Measurements from ENCODE around the gene RBM33.
A peak's percentile ranks its signal among the peaks of the same experiment; 100 is the strongest.
"Not testable (repeated sequence)": the region's sequence is repeated elsewhere in the genome, so short reads cannot be mapped to it uniquely, and the experiment has no call there.

The RBM33 gene

DNA sequence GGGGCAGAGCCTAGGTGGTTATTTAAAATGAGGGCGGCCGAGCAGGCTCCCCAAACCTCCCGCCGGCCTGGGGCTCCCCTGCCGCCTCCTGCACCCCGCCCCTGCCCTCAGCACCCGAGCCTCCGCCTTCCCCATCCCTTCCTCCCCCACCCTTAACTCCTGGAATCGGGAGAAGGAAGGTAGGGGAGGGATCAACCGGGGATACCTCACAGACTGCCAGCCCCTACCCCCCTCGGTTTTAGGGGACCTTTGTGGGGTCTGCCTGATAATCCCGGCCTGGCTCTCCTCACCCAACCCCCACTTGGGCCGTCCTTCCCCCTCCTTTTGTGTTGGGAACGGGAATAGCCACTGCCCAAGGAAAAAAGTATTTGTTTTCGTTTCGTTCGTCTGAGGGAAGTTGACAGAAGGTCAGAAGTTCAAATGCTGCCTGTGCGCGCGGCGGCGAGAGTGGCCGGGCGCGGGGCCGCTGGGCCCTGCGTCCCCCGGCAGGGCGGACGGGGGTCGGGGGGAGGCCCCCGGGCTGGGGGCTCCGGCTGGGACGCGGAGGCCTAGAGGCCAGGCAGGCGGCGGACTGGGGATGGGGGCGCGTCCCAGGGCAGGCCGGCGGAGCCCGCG, 165.0 kb downstream of the RBM33 start:
- DNase-seq (ENCODE audit: low read depth in 2 of 2), result no peak

DNA sequence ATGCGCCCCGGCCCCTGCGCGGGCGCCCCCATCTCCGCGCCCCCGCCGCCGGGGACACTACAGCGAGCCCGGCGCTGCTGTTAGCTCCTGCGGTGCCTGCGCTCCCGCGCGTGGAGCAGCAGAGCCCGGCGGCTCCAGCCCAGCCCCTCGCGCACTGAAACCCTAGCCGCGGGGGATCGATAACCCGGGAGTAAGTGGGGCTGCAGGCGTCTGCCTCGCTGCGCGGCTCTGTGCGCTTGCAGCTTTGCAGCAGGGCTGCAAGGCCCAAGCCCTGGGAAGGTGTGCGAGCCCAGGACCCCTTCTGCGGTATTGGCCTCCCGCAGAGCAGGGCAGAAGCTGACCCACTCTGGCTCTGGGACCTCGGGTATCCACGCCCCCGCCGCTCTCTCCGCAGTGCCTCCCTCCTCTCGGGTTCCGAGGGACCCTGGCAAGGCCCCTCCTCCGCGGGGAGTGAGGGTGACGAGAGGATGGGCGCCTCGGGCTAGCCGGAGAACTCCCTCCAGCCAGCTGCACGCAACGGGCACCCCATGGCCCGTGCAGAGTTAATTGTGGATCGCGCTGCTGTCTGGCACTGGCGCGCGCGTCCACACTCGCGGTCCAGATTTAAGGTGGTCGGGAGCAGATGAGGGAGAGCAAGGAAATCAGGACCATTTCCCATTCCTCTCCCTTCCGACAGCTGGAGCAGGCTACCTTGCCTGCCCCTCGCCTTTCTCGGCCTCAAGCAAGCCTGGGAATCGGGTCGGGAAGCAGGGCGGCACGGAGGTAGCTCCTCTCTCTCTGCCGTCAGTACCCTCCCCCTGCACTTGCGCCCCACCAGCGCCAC, 165.7 kb downstream of the RBM33 start:
- DNase-seq (ENCODE audit: low read depth in 2 of 2), result no peak

DNA sequence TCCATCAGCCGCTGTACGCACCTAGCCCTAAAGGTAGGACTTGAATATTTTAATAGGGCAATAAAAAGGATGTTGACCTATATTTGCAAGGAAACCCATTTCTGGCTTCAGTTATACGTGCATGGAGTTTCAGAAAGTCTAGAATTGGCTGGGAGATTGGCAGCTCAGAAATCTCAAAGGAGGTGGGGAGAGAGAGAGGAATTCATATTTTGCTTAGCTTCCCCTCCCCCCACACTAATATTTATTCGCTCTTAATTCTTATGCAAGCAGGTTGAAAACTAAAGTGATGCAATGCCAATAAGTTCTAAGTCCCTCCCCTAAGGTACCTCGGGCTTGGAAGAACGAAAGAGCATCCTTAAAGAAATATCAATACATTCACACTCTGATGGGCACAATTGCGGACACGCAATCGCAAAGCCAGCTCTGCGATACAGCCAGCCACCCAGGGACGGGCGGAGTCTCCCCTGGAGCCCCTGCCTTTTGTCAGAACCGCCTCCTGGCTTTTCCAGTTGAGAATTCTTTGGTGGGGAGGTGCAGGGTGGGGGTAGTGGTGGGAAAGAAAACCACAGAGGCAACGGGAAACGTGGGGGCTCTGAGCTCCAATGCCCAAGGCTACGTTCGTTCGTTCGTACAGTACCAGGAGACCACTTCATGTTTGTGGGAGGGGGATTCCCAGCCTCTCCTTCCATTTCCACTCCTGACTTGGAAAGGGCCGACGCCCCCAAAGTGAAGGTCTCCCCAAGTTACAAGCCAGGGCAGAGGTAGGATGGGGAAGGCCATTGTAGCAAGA, 166.5 kb downstream of the RBM33 start:
- no peak for DNase-seq (ENCODE audit: low read depth in 2 of 2)

DNA sequence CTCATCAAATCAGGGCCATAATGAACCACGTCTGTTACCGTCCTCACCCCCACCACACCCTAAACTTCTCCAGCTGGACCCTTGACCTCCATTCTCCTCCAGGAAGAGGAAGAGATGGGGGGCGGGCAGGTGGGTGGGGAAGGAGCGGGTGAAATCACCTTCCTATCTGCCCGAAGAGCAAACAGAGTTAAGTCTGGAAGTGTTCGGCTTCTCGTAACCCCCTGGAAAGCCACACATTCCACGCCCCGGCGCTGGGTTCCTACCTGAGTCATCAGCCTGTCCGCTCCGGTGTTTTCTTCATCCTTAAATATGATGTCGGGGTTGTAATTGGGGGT, 167.1 kb downstream of the RBM33 start:
- DNase-seq (ENCODE audit: low read depth in 2 of 2), result no peak

DNA sequence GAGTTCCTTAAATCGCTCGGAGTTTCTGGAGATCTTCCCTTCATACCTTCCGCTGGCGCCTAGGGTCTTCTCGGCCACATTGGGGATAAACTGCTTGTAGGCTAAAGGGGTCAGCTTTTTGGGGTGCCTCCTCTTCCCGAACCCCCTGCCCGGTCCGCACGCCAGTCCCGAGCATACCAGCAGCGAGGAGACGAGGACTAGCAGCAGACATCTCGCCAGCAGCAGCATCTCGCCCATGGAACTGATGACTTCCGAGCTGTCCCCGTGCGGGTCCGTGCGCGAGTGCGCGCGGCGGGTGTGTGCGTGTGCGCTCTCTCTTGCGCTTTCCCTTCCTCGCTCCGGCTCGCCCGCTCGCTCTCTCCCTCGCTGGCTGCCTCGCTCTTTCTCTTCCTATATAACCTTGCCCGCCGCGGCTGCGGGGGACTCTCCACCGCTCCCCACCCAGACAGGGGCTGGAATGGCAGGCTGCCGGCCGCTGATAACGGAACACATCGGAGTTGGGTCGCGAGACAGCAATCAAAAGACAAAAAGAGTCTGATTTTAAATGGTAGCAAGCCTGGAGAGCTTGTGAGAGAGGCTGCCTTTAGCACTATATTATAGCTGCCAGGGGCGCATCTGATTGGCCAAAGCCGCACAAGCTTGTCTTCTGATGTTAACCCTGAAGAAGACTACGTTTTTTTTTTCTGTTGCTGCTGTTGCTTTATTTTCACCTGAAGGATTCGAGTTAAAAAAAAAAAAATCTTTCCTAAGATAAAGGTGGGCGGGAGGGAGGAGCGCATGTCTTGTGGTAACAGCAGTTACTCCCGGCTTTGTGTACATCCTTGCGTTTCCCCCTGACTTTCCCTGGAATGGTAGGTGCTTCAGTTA, 167.7 kb downstream of the RBM33 start, which contains the start of gene SHH:
SHH (minus strand) TSS at position 569 of the 867 bp plus-strand sequence; CDS start at position 228, 341 bp downstream.
- DNase-seq (ENCODE audit: low read depth in 2 of 2), result no peak

DNA sequence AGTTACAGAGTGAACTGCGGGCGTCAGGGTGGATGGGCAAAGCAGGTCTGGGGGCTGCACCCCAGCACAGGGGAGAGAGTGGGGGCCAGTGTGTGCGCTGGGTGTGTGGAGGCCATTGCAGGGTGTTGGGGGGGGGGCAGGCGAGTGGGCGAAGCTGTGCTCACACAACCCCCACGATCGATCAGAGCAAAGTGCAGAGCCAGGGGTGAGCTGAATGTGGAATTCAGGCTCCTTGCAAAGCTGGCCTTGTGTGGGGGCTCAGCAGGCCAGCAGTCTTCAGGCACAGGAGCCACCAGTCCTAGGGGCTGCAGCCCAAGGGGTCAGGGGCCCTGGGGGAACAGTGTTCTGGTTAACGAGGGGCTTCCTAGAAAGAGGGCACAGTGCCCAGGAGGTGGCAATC, 168.7 kb downstream of the RBM33 start:
- no peak for DNase-seq (ENCODE audit: low read depth in 2 of 2)

DNA sequence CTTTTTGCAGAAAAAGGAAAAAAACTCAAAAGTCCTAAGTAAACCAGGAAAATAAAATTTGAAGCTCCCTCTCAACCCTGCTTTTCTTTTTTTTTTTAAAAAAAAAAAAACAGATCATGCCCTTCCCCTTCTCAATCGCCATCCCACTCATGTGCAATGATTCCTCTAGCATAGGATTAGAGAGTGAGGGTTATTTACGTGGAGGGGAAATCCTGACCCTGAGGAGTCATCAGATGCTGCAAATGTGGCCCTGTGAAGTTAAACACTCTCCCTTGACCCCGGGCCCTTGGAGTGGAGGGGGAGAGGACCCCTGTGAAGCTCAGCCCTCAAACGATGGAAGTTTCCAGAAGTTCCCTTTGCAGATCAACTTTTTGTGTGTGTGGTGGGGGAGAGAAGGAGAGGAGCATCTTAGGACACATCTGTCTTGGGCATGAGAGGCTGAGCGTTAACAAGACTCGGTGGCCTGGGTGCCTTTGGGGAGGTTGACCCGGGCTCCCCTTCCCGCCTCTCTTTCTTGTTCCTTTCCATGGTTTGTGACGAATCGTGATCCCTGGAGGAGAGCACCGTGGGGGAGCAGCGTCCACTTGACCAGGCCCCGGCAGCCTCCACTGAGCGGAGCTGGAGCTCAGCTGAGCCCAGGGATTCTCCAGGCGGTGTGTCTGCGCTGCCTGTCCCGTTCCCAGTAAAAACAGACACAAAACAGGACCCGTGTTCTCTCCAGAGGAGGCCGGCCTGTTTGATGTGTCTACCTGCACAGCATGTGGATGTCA, 169.3 kb downstream of the RBM33 start:
- no peak for DNase-seq (ENCODE audit: low read depth in 2 of 2)

DNA sequence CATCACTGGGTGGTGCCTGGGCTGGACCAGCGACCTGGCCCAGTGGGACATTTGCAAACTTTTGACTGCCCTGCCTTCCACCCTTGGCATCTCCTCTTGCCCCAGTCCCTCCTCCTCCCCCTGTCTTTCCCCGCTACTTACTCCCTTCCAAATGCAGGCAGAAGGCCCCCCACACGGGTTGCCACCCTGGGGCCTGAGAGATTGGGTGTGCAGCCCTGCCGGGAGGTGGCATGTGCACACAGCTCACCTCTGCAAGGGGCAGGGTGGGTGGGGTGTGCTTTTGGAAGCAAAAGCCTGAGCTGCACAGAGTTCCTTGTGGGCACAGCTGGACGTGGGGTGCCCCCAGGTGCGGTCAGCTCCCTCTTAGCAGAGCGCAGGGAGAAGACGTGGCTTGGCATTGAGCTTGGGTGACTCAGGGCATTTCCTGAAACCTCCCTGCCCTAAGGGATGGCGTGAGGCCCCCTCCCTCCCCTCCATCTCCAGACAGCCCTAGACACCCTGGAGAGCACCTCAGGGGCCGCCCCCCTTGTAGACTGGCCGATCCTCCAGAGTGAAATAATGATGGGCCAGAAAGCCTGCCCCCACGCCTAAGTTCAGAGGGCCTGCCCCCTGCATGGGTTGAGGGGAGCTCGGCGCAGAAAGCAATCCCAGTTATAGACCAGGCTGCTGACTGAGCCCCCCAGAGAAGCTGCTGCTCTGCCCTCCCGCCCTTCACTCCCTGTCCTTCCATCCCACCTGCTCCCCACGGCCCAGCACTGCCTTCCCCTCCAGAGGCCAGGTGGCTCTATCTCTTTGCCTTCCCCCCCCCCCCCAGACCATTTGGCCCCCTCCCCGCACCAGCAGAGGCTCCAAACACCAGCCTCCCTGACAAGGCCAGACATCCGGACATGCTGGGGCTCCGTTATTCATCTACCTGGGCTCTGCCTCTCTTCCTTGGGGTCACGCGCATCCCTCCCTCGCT, 170.1 kb downstream of the RBM33 start:
- no peak for DNase-seq (ENCODE audit: low read depth in 2 of 2)

DNA sequence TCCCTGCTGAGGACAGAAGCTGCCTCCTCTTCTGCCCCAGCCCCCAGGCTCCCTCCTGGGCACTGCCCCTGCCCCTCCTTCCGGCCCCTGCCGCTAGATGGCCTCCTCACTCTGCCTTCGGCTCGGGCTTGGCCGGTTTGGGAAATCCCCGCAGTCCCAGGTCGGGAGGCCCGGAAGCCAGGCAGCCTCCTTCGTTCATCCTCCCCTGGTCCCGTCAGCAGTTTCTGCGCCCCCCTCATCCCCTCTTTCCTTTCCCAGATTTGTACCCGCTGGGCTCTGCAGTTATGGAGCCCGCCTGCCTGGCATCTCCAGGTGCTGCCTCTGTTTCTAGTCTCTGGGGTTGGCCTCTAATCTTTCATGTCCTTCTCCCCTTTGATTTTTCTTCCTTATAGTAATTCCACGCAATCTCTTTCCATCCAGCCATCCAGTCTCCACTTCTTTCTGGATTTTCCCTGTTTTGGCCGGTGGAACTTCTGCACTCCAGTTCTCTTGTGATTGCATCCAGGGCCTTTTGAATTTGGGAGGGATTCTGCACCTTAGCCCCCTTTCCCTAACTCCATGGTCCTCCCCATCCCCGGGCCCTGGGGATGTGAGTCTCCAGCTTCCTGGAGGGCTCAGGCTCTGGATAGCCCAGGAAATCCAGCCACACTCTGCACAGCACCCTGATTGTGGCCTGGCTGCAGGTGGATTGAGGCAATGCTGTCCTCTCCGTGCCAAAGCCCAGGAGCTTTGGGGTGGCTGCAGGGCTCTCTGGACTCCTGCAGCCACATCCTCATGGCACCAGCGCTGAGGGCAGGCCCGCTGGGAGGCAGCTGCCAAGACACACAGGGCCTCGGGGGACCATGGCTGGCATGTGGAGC, 171.1 kb downstream of the RBM33 start:
- DNase-seq (ENCODE audit: low read depth in 2 of 2), result peak; percentile 55 to 72

DNA sequence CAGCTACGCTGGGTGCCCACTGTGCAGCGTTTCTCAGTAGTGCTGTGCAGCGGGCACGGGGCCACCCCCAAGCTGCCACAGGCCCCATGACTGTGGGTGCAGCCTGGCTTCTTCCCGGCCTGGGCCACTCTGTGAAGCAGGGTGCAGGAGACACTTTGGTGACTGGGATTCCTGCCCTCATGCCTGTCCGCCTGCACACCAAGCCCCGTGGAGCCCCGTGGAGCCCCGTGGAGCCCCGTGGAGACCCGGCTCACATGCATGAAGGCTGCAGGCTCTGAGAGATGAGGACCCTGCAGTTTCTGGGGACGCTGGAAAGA, 171.7 kb downstream of the RBM33 start:
- no peak for DNase-seq (ENCODE audit: low read depth in 2 of 2)

DNA sequence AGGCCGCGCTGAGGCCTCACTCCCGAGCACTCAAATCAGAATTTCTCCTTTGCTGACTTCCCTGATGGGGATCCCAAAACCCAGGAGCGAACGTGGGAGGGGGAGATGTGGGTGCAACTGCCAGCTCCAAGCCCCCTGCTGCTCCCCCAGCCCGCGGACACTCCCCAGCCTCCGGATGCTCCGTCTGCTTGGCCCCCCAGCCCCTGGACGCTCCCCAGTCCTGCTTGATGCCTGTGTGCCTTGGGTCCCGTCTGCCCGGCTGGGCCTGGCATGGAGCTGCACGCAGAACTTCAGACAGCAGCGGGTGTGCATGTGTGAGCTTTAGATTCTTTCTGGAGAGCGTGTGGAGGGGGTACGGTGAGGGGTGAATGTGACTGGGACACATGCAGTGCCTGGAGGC, 172.5 kb downstream of the RBM33 start:
- no peak for DNase-seq (ENCODE audit: low read depth in 2 of 2)

DNA sequence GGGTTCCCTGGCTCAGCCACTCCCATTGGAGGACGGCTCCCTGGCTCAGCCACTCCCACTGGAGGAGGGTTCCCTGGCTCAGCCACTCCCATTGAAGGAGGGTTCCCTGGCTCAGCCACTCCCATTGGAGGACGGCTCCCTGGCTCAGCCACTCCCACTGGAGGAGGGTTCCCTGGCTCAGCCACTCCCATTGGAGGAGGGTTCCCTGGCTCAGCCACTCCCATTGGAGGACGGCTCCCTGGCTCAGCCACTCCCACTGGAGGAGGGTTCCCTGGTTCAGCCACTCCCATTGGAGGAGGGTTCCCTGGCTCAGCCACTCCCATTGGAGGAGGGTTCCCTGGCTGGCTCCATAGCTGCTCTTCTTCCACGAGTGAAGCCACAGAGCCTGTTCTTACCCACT, 173.1 kb downstream of the RBM33 start:
- DNase-seq (ENCODE audit: low read depth in 2 of 2), result not testable (repeated sequence)

DNA sequence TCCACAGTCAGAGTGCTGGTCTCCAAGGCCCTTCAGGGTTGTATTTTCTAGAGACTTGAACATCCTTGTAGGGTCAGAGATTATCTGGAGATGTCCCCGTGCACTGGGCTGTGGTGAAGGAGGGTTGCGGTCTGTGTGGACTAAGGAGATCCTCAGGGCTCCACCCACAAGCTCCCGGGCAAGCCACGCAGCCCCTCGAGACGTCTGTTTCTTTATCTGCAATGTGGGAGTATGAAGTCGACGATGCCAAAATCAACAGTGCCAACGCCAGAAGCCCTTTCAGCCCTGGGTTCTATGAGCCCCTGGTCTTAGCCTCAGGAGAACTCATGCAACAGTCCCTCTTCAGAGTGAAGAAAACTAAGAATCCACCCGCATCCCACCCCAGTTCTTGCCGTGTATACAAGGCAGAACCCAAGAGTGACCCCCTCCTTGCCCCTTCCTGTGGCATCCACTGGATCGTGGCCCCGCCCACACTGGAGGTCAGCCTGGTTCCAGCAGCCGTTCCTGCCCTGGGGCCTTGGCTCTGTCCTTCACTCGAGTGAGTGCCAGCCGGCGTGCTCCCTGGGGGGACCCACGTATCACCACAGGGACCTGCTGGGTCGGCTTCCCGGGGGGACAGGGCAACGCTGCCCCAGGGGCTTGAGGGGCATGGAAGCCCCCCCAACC, 173.8 kb downstream of the RBM33 start:
- DNase-seq (ENCODE audit: low read depth in 2 of 2), result no peak

DNA sequence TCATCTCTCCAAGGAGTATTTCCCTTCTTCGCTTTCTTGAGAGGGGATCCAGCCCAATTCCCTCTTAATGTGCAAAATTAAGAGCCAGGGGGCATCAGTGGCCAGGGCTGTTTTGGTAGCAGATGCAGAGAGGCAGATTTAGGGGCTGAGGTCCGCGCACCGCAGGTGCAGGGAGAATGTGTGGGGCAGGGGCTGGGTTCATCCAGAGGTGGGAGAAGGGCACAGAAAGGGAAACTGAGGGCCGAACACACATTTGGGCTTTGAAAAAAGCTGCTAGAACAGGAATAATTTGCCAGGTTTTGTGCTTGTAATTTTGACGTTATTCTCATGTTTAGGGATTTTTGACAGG, 174.3 kb downstream of the RBM33 start:
- no peak for DNase-seq (ENCODE audit: low read depth in 2 of 2)

DNA sequence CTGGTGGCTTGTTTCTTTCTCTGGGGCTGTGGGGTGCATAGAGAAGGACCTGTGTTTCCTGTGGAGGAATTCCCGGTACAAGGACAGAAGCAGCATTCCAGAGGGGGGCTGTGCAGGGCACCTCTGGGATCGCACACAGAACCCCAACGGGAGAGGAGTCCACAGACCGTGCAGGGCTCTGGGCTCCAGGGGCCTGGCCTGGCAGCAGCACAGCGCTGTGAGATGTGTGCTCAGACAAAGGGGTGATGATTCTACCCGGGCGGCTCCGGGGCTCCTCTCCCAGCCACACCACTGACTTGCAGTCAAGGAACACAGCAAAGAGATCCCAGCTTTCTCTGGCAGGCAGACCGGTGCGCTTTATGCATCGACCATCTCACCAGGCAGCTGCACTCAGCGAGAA, 174.7 kb downstream of the RBM33 start:
- DNase-seq (ENCODE audit: low read depth in 2 of 2), result no peak

DNA sequence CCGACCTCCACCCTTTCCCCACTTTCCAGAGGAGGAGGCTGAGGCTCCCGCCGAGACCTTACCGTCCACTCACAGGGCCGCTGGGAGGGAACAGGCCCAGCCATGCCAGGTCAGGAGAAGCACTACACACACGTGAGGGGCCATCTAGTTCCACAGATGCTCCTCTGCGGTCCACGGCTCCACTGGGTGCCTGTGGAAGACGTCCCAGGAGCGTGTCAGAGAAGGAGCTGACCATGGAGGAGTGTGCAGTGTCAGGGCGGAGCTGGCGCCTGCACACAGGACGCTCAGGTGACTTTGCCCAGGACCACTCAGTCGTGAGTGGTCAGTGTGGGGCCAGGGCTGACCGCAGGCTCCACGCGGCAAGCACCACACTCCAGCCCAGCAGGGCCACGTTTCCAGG, 175.8 kb downstream of the RBM33 start:
- DNase-seq (ENCODE audit: low read depth in 2 of 2), result no peak

DNA sequence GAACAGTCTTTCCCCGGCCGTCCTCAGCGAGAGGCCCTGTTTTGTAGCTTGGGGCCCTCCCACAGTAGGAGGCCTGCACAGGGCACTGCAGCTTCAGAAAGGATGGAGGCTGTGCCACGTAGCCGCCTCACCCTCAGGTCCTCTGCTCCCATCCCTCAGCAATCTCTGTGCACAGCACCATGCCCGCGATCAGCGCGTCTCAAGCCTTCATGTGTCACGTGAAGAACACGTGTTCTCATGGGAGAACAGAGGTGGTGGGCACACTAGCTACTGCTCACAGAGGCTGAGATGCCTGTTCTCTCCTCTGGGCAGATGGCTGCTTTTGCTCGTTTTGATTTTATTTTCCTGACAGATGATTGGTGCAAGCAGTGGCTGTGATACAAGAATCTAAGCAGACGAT, 176.3 kb downstream of the RBM33 start:
- DNase-seq (ENCODE audit: low read depth in 2 of 2), result no peak

DNA sequence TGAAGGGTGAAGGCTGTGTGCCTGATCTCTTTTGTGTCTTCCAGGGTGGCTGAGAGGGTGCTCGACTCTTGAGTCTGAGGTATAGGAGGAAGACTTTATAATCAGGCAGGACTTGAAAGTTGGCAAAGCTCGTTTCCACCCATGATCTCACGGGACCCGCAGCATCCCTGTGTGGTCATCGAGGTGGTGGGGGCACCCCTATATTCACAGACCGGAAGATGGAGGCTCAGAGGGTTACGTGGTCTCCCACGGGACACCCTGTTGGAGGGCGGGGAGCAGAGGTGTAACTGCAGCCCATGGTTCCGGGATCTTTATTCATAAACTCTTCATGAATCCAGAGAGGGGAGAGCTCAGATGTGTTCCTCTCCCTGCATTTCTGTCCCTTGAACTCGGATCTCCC, 177.4 kb downstream of the RBM33 start:
- no peak for DNase-seq (ENCODE audit: low read depth in 2 of 2)
